ENCODE measurements around the gene FKBP7.
"Not testable (repeated sequence)": the region's sequence is repeated elsewhere in the genome, so short reads cannot be mapped to it uniquely, and the experiment has no call there.

The FKBP7 gene

DNA sequence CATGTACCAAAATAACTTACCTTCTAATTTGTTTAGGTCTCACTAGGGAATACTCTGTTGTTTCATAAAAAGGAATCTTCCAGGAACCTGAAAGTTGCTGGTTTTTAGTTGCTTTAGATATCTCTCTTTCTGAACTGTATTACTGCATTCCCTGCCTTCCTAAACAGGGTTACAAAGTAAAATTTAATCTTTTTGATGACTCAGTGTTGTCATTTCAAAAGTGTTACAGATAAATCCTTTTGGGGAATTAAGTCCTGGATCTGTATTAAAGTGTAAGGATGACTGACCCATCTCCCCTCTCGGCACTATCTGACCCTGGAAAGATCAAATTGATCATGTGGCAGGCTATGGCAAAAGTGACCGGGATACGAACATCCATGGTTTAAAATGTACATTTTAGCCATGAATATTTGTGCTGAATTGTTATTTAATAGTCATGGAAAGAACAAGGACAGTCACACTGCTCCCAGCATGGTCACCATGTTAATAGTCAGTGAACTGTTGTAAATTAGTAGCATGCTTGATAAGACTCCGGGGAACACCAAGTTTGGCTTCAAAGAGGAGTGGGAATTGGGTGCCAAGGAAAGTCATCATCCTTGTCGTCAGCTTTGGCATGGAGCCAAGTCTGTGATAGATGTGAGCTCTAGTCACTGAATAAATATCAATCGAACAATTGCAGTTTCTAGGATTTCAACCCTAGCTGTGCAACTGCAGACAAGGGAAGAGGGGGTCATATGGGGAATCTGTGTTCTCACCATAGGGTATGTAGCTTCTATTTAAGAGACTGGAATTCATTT, 6.0 kb upstream of the FKBP7 start:
- DNase-seq = no peak

DNA sequence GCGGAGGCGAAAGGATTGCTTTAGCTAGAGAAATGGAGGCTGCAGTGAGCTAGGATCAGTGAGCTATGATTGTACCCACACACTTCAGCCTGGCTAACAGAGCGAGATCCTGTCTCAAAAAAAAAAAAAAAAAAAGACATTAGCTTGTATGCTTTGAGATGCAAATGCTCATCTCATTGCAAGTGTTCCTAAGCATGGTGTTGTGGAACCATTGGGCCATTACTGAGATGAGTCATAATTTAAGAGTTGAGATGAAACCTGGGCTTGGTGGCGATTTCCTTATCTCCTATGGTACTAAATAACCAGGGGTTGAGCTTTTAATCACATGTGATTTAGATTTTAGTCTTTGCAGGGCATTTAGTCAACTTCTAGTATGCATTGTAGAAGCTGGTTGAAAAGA, 4.0 kb upstream of the FKBP7 start:
- peak; percentile 61 for DNase-seq

DNA sequence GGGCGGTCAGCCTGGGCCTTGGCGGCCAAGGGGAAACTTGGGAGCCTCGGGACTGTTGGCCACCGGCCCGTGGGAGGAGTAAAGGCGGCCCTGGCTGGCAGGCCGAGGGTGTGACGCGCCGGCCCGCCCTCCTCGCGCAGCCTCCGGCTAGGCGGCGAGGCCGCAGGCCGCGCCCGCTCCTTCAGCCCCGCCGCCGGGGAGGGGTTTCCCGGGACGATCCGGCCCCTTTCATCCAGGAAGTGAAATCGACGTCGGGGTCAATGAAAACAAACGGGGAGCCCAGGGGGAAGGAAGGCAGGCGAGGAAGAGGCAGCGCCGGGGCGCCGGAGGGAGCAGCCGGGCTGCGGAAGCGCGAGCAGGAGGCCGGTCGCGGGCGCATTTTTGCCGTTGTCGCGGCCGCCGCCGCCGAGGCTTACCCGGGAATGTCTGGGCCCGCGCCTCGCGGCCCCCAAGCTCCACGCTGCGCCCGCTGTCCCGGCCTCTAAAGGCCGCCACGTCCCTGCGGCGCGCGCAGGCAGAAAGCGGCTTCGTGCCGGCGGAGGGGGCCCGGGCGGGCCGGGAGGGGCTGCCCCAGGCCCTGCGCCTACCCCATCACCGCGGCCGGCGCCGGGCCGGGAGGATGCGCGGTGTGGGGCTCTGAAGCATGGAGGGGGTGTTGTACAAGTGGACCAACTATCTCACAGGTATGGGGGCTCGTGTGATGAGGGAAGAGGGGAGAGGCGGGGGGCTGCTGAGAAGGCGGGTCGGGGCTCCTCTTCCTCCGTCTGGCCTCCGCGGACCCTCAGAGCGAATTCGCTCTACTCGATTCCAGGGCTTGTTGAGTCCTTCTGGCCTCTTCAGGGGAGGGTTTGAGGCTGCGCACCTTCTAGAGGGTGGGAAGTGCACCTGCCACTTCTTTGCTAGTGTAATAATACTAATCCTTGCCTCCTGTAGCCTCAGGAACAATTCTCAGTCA, 2.1 kb upstream of the FKBP7 start, which contains the start of gene PLEKHA3:
Gene PLEKHA3, plus strand, starts transcription at position 231 of the 955 bp plus-strand sequence. Its CDS starts 413 bp downstream, at position 644.
- DNase-seq = peak; percentile 90

DNA sequence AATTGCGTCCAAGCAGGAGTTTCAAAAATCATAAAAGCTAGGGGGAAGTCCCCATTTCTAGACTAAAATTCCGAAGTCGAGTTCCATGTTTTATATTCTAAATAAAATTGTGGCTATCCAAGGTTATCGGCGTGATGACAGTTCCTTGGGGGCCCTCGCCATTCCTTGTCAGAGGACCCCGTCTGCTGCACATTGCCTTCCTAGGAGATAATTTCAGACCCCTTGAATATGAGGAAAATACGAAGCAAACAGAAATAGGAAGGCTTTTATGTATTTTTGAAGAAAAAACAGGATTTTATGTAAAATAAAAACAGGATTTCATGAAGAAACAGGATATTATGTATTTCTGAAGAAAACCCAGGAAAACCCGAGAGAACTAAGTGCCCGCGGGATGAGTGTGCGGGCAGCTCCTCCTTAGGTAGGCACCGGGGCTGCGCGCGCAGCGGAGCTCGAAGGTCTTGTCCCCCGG, 1.4 kb upstream of the FKBP7 start:
- DNase-seq = no peak

DNA sequence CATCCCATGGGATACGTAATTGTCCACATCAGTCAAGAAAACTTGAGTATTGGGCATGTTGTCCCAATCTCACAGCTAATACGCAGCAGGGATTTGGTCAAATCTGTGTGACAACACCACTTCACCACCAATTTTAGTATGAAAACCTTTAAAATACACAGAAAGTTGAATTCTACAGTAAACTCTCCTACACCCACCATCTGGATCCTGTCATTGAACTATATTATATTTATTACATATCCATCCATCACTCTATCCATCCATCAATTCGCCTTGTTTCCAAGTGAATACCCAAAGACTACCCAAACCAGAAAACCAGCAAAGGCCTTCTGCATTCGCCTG, 846 bp upstream of the FKBP7 start:
- no peak for DNase-seq

DNA sequence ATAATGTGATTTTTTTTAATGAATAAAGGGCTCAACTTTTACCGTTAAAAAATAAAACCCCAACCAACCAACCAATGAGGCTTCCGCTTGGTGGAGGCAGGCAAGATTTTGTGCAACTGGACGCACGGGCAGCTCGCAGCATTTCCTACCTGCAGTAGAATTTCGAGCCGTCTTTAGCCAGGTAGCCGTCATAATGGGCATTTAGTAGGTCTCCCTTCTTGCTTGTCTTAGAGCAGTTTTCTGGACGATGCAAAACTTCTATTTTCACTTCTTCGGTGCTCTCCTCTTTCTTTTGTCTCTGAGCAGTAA, 316 bp downstream of the FKBP7 start:
- DNase-seq = peak; percentile 20

DNA sequence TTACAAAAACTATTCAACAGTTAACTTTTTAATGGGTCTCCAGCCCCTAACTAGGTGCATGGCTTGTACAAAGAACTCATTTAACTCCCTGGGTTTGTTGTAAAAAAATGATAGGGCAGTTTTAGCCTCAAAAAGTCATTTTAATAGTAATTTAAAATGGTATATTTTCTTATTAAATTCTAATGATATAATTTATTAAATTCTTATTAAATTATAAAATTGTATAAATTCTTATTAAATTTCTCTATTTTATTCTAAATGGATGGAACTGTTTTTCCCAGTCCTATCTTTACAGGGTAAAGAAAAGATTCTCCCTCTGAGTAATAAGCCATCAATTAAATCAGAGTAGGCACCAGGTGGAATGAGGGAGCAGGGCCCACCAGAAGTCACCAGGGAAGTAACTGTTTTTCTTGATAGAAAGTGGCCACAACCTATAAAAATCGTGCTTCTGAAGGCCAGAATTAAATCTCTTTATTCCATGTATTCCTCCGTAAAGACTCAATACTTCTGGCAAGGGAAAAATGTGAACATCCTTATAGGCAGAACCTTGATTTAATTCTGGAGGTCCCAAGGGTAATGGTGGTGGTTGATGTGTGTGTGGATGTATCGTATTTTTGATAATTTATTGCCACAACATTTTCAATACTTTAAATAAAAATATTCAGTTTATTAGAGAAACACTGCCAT, 814 bp downstream of the FKBP7 start:
- DNase-seq = no peak

DNA sequence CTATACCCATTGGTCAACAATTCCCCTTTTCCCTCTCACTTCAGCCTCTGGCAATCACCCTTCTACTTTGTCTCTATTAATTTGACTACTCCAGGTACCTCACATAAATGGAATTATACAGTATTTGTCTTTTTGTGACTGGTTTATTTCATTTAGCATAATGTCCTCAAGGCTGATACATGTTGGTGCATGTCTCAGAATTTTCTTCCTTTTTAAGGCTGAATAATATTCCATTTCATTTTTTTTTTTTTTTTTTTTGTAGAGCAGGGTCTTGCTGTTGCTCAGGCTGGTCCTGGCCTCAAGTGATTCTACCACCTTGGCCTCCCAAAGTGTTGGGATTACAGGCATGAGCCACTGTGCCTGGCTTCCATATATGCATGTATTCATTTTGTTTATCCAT, 1.9 kb downstream of the FKBP7 start:
- no peak for DNase-seq

DNA sequence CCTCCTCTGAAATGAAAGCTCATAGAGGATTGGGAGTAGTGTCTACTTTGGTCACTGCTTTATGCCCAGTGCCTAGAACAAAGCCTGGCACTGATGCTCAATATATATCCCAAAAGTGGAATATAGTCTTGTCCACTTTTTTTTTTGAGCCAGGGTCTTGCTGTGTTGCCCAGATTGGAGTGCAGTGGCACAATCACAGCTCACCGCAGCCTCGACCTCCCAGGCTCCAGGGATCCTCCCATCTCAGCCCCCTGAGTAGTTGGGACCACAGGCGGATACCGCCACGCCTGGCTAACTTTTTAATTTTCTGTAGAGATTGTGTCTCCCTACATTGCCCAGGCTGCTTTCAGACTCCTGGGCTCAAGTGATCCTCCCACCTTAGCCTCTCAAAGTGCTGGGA, 3.8 kb downstream of the FKBP7 start:
- DNase-seq = no peak

DNA sequence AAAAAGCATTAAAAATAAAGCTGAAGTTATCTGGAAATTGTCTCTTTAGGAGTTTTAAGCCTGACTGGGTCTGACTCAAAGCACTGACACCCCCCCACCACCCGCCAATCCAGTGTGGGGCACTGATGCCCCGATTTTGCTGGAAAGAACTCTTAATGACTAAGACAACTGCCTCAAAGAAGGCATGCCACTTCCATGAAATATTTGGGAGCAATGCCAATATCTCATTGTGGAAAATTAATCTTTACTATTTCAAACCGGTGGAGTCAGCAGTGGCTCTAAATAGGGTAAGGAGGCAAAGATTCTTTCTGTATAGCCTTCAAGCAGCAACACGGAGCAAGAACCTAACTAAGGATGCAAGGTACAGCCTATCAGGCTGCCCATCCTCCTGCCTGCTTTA, 4.5 kb downstream of the FKBP7 start:
- DNase-seq = no peak

DNA sequence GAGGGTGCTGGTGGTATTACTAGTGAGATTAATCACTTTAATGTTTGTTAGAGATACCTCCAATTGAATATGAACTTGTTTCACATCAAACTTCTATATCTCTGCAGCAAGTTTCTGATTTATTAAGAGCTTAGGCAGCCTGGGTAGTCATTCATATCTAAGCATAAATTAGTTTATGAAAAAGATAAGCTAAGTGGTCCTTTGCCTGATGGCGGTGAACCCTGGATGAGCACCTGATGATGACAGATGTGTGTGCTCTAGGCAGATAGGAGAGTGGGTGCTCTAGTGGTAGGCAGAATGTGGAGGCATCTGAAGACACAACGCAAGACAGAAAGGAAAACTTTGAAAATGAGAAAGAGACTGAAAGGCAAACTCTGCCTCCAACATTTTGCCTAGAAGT, 5.0 kb downstream of the FKBP7 start:
- no peak for DNase-seq

DNA sequence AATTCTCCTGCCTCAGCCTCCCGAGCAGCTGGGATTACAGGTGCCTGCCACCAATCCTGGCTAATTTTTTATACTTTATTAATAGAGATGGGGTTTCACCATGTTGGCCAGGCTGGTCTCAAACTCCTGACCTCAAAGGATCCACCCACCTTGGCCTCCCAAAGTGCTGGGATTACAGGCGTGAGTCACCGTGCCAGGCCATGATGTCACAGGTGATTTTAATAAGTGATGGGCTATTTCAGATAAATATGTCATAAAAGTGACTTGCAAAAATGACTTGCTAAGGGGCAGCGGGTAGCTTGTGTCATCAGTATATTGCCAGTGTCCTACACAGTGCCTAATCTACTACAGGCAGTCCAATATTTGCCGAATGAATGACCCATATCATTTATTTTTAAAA, 7.1 kb downstream of the FKBP7 start:
- not testable (repeated sequence) for DNase-seq

DNA sequence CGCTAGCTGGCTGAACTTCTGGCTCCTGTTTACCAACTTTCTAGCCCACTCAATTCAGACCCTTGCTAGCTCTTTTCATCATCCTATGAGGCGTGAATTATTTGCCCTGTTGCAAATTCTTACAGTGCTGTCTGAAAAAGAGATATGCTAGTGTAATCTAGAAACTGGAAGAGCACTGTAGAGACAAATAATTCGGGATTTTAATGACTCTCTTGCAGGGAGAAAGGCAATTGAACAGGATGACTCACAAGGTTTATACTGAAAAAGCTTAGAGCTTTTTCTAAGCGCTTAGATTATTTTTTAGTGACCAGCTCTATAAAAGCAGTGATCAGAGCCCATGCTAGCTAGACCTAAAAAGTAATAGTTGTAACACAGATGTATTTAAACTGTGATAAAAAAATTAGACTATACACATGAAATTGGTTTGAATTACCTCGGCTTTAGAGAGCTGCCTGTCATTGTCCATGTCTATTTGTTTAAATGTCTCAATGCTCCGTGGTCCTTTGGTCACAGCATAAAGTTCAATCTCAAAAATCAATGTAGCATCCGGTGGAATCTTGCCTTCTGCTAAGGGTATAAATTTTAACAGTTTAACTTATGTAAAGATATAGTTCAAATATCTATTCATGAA, 9.1 kb downstream of the FKBP7 start:
- DNase-seq = no peak

DNA sequence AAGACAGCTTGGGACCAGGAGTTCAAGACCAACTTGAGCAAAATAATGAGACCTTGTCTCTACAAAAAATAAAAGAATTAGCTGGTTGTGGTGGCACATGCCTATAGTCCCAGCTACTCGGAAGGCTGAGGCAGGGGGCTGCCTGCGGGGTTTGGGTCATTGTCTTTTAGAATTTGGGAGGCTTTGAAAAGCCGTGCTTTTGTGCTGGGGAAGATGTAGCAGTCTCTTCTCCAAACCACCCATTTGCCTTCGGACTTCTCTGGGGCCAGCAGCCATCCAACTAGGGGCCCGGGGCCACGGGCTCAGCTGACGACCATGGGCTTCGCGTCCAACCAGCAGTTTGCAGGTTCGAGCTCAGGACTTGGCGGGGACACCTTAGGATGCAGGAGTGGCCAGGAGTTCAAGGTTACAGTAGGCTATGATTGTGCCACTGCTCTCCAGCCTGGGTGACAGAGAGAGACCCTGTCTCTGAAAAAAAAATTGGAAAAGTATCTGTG, 21.0 kb downstream of the FKBP7 start:
- DNase-seq = no peak

DNA sequence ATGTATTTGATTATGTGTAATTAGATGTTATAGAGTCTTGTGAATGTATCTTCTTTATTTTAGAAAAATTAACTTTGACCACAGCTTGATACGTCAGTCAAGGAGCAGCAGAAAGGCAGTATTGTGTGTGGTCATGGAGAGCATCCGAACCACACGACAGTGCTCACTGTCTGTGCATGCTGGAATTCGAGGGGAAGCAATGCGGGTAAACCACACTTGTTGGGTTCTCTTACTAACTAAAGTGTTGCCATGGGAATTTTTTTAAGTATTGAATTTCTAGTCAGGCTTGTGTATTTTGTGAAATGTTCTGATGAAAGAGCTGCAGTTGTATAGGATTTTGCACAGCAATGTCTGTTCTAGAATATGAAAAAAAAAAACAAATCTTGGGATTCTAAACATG, 22.5 kb downstream of the FKBP7 start:
- no peak for DNase-seq

DNA sequence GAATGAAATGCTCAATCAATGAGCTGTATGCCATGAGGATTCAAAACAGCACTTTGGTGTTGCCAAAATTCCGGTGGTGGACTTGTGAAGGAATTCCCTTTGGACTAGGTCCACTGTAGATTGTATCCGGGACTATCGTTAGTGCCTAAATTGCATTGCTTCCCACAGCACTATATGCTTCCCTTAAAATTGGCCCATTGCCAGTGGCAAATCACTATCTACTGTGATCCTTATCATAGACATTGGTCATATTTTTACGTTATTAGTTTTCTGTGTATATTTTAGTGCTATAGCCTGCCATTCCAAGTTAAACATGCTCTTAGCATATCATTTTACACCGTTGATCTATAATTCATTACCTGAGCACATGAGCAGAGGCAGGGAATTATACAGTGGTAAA, 25.5 kb downstream of the FKBP7 start:
- DNase-seq = no peak

DNA sequence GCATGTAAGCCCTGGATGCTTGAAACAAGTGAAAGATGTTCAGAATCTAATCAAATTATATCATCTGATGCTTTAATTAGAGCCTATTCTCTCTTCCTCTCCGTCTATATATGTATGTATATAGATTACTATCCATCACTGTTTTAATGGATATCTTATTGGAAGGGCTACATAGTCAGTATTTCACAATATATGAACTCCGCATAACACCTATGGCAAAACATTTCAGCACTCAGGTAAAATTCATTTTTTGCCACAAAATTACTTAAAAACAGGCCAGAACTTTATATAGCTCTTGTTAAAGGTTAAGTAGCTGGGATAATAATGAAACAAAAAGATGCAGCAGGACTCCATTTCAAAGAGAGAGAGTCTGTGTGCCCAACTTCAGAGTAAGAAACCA, 26.1 kb downstream of the FKBP7 start:
- DNase-seq = no peak

DNA sequence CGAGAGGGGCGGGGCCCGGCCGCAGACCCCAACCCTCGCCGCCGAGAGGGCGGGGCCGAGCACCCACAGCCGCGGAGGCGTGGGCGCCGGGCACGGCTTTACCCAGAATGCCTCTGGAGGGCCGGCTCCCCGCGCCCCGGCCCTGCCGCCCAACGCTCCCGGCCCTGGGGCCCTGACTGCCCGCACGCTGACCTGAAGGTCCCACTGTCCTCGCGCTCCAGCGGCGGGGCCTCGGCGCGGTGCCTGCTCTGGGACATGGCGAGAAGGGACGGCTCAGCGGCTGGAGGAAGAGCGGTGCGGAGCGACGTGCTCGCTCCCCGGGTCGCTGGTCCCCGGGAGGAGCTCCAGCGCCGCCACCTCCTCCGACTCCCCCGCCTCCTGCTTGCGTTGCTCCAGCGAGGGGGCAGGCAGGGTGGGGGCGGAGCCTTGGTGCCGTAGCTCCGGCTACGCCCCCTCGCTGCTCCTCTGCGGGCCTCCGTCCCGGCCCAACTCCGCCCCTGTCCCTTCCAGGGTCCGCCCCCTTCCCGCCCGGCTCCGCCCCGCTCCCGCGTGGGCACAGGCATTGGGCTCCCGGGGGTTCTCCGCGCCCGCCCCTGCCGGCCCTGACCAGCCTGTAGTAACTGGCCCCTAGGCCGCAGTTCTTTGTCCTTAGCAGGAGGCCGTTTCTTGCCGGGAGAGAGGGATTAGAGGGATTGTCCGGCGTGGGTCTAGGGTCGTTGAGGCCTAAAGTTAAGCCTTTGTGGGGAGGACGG, 27.4 kb downstream of the FKBP7 start, which contains the start of the genes PJVK and PRKRA:
Gene PJVK, plus strand, starts transcription at position 605 of the 752 bp plus-strand sequence. CDS start 2,032 bp downstream, outside the sequence.
Gene PRKRA, minus strand, starts transcription at position 402 of the 752 bp plus-strand sequence. Its CDS starts 145 bp downstream, at position 257.
- DNase-seq = peak; percentile 98

DNA sequence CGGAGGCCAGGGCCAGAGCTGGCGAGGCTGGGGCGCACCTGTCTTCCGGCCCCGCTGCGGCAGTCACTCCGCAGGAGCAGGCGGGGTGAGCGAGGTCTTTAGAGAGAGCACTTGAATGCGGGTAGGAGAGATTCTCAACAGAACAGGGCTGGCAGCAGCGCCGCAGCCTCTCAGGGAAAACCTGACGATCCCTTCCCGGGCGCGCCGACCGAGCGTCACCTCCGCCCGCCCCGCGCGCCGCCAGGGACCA, 28.0 kb downstream of the FKBP7 start:
- no peak for DNase-seq

DNA sequence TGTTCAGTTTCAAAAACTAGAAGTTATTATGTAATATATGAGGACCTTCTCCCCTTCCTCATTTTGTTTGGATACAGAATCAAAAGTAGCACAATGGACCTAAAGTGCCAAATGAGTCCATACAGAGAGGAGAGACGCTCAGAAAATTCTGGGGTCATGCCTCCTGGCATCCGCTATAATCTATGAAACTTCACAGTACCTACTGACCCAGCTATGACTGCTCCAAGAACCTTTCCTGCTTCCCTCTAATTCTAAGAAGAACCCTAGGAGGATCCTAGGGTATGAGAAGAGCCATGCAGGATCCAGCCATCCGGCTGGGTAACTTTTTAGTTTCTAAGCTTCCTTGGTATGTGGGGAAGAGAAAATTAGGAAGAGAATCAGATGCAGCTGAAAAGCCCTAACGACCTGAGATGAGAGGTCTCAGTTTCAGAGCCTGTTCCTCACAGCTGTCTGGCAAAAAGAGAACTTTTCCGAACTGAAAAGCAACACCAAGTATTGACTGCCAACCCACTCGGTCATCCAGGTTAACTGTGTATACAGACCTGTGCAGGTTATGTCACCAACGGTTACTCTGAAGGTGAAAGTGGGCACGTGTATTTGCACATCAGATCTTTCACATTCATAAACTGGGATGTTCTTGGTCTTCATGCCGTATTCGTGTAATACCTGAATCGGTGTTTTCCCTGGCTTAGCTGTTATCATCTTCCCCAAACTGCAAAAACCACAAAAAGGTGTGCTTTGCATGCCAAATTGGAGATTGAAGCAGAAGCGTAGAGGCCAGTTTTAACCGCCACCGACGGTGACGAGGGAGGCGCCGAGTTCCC, 28.5 kb downstream of the FKBP7 start:
- no peak for DNase-seq

All from activated CD4-positive, alpha-beta T cell treated with anti-CD3 and anti-CD28 coated beads, Interleukin-10, Interleukin-2, amounts not matched to agents 100 ng/mL and 50 ng/mL, durations not matched to agents 16 hours and 8 hours (primary cell).